ENCODE data around the gene KCNIP2.

DNA sequence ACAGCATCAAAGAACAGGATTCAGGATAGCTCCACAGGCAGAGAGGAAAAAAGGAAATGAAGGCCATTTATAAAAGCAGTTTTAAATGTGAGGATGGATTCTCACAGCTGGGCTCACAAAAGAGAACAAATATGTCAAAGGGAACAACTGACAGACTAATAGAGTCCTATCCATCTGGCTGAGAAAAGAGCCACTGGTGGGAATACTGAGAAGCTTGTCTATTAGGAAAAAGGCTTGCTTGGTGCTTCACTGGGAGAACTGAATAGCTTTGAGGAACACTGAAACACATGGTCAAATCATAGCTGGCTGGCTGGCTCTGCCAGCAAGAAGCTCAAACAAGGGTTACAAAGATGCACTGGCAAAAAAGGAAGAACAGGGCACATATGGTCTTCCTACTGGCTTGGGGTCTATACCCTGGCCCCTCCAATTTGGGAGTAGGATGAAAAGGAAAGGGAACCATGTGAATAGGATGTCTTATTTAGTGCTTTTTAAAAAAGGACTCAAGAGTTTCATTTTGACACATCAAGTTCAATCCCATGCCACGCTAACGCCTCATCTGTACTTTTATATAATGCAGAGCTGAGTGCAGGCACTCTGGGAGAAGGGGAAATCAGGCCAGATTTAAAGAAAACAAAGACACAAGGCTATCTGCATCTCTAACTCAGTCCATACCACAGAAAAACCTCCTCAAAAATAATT is 44.8 kb upstream of the KCNIP2 start:
- TF ChIP-seq, protein P1, sequence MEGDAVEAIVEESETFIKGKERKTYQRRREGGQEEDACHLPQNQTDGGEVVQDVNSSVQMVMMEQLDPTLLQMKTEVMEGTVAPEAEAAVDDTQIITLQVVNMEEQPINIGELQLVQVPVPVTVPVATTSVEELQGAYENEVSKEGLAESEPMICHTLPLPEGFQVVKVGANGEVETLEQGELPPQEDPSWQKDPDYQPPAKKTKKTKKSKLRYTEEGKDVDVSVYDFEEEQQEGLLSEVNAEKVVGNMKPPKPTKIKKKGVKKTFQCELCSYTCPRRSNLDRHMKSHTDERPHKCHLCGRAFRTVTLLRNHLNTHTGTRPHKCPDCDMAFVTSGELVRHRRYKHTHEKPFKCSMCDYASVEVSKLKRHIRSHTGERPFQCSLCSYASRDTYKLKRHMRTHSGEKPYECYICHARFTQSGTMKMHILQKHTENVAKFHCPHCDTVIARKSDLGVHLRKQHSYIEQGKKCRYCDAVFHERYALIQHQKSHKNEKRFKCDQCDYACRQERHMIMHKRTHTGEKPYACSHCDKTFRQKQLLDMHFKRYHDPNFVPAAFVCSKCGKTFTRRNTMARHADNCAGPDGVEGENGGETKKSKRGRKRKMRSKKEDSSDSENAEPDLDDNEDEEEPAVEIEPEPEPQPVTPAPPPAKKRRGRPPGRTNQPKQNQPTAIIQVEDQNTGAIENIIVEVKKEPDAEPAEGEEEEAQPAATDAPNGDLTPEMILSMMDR (conservative IDR thresholded peaks at IDR 0.05 in 1 of 2, IDR thresholded peaks at IDR 0.05 in 1 of 2; ENCODE audit: low read depth in 1 of 2, low read length in 2 of 2), result no peak
- no peak for TF ChIP-seq EZH2 (IDR thresholded peaks at IDR 0.05; ENCODE audit: low read length, missing control alignments)

All from fibroblast of lung (primary cell).